NCI-H1417 (cell line): ENCODE measurements around the gene AREL1.

Source experiments
- DNase-seq, 3 experiments: peaks; one replicate each; lab custom pipeline; 2025; lab: John Stamatoyannopoulos, UW

The AREL1 gene

DNA sequence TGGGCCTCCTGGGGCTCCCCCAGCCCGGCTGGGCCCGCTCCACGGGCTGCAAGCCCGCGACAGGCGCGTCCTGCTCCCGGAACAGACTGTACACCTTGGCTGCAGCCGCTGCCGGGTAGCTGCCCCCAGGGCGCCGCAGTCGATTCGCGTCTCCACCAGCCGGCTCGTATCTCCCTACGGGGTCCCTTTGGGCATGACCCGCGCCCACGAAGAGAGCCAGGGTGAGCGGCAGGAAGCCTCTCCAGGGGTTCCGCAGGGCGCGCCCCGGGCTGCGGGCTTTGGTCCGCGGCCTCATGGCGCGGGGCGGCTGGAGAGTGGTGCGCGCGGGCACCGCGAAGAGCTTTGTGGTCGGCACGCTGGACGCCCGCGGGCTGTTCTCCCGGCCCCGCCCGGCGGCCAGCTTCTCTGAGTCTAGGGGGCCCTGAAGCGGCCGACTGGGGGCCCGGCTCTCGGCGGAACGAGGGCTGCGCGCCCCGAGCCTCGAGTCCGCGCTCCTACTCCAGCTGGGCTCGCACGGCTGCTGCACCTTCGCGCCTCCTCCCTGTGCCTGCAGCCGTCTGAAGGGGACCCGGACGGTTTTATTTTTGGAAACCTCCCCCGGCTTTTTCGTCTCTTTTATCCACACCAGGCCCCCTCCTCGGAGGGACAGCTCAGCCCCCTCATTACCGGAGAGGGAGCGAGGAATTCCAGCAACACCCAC lies 101.1 kb downstream of the AREL1 start, which contains the start of gene LTBP2:
TSS of gene LTBP2 (minus strand) at position 588 of the 700 bp plus-strand sequence. CDS start at position 295, 293 bp downstream.
- peak in 1 of 3 experiments; percentile 18 for DNase-seq
